GM23338 (cell line): ENCODE data around the gene BICD2. TPM values are rescaled to one million over a fixed set of nuclear protein-coding genes. Genes with fewer than 3 reads are reported as not detected.

Source experiments
- ATAC-seq: fragments of 200-7000 bp; cut with Tn5 transposase; 3 replicates; pipeline ENCODE4 v1.9.1; 2020
- DNase-seq: peaks from one replicate; pipeline ENCODE4 v3.0.0-alpha.2; 2015; ENCODE audit warnings: low spot score
- H2AFZ ChIP-seq: fragments of 200-600 bp; sonication (generic); 2 replicates; pipeline ENCODE4 v1.8.0; 2016; ENCODE audit warnings: antibody characterized with exemption, mild to moderate bottlenecking, moderate library complexity
- H3F3A ChIP-seq: fragments of 200-600 bp; sonication (generic); replicated peaks from 2 replicates; pipeline ENCODE4 v1.8.0; 2017; ENCODE audit warnings: antibody characterized with exemption, mixed run types, low read depth
- H3K27ac ChIP-seq: fragments of 200-600 bp; sonication (generic); 2 replicates; pipeline ENCODE4 v1.6.1; 2016; ENCODE audit warnings: low read depth
- H3K27me3 ChIP-seq: fragments of 200-600 bp; sonication (generic); 2 replicates; pipeline ENCODE4 v1.8.0; 2016; ENCODE audit warnings: mild to moderate bottlenecking, mixed run types, moderate library complexity; ENCODE audit not compliant: insufficient read depth
- H3K36me3 ChIP-seq: fragments of 200-600 bp; sonication (generic); 2 replicates; pipeline ENCODE4 v1.8.0; 2016; ENCODE audit warnings: mild to moderate bottlenecking; ENCODE audit not compliant: insufficient read depth
- H3K4me1 ChIP-seq: fragments of 200-600 bp; sonication (generic); 2 replicates; pipeline ENCODE4 v1.8.0; 2016; ENCODE audit warnings: mild to moderate bottlenecking, moderate library complexity; ENCODE audit not compliant: insufficient read depth
- H3K4me2 ChIP-seq: fragments of 200-600 bp; sonication (generic); 2 replicates; pipeline ENCODE4 v1.7.1; 2017; ENCODE audit warnings: mixed run types
- H3K4me3 ChIP-seq: fragments of 200-600 bp; sonication (generic); 2 replicates; pipeline ENCODE4 v1.6.1; 2016; ENCODE audit warnings: mixed run types
- H3K79me2 ChIP-seq: fragments of 200-600 bp; sonication (generic); replicated peaks from 2 replicates; pipeline ENCODE4 v1.8.0; 2017; ENCODE audit warnings: mild to moderate bottlenecking; ENCODE audit not compliant: insufficient read depth
- H3K9me2 ChIP-seq: fragments of 200-600 bp; sonication (generic); 2 replicates; pipeline ENCODE4 v1.8.0; 2017; ENCODE audit not compliant: insufficient read depth
- H4K20me1 ChIP-seq: fragments of 200-600 bp; sonication (generic); replicated peaks from 2 replicates; pipeline ENCODE4 v1.8.0; 2017; ENCODE audit warnings: mild to moderate bottlenecking; ENCODE audit not compliant: insufficient read depth
- H3K27ac Mint-ChIP-seq: 2 replicates; pipeline ENCODE4 v1.8.0; 2020; ENCODE audit warnings: inconsistent platforms, mild to moderate bottlenecking, moderate library complexity, mixed read lengths
- H3K27me3 Mint-ChIP-seq: 3 replicates; pipeline ENCODE4 v1.8.0; 2022; ENCODE audit warnings: low read depth, mild to moderate bottlenecking, moderate library complexity, mixed read lengths, inconsistent platforms; ENCODE audit not compliant: insufficient read depth, poor library complexity
- H3K36me3 Mint-ChIP-seq: 3 replicates; pipeline ENCODE4 v1.8.0; 2021; ENCODE audit warnings: low read depth, mild to moderate bottlenecking, inconsistent platforms, moderate library complexity, mixed read lengths
- H3K4me1 Mint-ChIP-seq: 3 replicates; pipeline ENCODE4 v1.8.0; 2020; ENCODE audit warnings: mild to moderate bottlenecking, inconsistent platforms, mixed read lengths
- H3K4me3 Mint-ChIP-seq: 3 replicates; pipeline ENCODE4 v1.8.0; 2021; ENCODE audit warnings: moderate library complexity, mild to moderate bottlenecking, inconsistent platforms, mixed read lengths
- H3K9me3 Mint-ChIP-seq: 3 replicates; pipeline ENCODE4 v1.8.0; 2020; ENCODE audit warnings: moderate library complexity, mild to moderate bottlenecking, inconsistent platforms, mixed read lengths
- CREB1 ChIP-seq: fragments of 250-450 bp; sonication (Bioruptor Pico); IDR thresholded peaks from 2 replicates; pipeline ENCODE4 v1.5.0; 2020; ENCODE audit warnings: low read depth, mild to moderate bottlenecking, moderate library complexity
- CTCF ChIP-seq, 2 experiments: fragments of 200-600 bp in 1 of 2; sonication (generic) in 1 of 2; conservative IDR thresholded peaks; 2 replicates each; pipeline versions ENCODE4 v1.5.1 to v1.6.1; 2016 to 2017; ENCODE audit warnings: antibody characterized with exemption in 2 of 2, low read depth in 2 of 2, mild to moderate bottlenecking in 2 of 2, moderate library complexity in 1 of 2
- EZH2 ChIP-seq: fragments of 200-600 bp; sonication (generic); IDR thresholded peaks from one replicate; pipeline ENCODE4 v1.8.0; 2017; ENCODE audit warnings: antibody characterized with exemption, mild to moderate bottlenecking, low read depth; ENCODE audit not compliant: unreplicated experiment
- EZH2phosphoT487 ChIP-seq: fragments of 200-600 bp; sonication (generic); IDR thresholded peaks from one replicate; pipeline ENCODE4 v1.8.1; 2018; ENCODE audit warnings: antibody characterized with exemption; ENCODE audit not compliant: unreplicated experiment
- JUNB ChIP-seq: IDR thresholded peaks from one replicate; pipeline ENCODE4 v1.6.1; 2016; ENCODE audit warnings: antibody characterized with exemption; ENCODE audit not compliant: unreplicated experiment
- NANOG ChIP-seq: IDR thresholded peaks from 2 replicates; pipeline ENCODE4 v1.6.1; 2016; ENCODE audit warnings: antibody characterized with exemption, borderline replicate concordance
- POLR2AphosphoS5 ChIP-seq: IDR thresholded peaks from 2 replicates; pipeline ENCODE4 v1.6.1; 2016; ENCODE audit warnings: antibody characterized with exemption, low read depth
- REST ChIP-seq: IDR thresholded peaks from one replicate; pipeline ENCODE4 v1.6.1; 2018; ENCODE audit warnings: antibody characterized with exemption; ENCODE audit not compliant: unreplicated experiment
- STAT1 ChIP-seq: IDR thresholded peaks from one replicate; pipeline ENCODE4 v1.6.1; 2016; ENCODE audit warnings: antibody characterized with exemption; ENCODE audit not compliant: unreplicated experiment
- ZNF331 ChIP-seq: fragments of 250-450 bp; sonication (Bioruptor Pico); IDR thresholded peaks from 2 replicates; pipeline ENCODE4 v1.5.0; 2020; ENCODE audit warnings: low read depth, mild to moderate bottlenecking, moderate library complexity
- ZNF462 ChIP-seq: fragments of 250-450 bp; sonication (Bioruptor Pico); IDR thresholded peaks from 2 replicates; pipeline ENCODE4 v1.5.0; 2020; ENCODE audit warnings: mild to moderate bottlenecking, moderate library complexity
- polyA plus RNA-seq: library from polyadenylated mRNA; unstranded; fragments of >200 nt; fragmentation: Nextera tagmentation; extraction: Ambion mirVana; gene quantifications from 2 replicates; pipeline ENCODE4 v1.2.1, GENCODE V29; 2016
- total RNA-seq: library from RNA; depleted of rRNA; stranded (reverse); fragments of >200 nt; shearing (Covaris generic); gene quantifications from 2 replicates; pipeline ENCODE4 v1.2.3, GENCODE V29; 2014

Gene BICD2
- total and polyA plus RNA-seq, 2 experiments from 2014 or later = 8.7 to 34.3 TPM

DNA sequence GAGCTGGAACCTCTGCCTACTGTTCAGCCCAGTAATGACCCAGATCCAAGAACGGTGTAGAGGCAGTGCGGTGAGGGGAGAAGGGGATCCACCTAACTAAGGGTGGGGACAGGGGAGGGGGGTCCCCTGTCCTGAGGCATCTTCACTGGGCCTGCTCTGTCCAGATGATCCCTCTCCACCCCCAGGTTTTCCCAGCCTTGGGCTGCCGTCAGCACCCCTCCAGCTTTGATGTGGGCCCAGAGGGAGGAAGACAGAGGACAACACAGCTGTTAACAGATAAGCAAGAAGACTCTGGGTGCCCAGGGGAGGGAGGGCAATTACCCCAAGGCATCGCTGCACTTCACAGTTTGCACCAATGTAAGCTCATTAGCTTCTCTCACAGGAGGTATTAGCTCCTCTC is 19.3 kb downstream of the BICD2 start (continued):
- no peak for TF ChIP-seq ZNF462

DNA sequence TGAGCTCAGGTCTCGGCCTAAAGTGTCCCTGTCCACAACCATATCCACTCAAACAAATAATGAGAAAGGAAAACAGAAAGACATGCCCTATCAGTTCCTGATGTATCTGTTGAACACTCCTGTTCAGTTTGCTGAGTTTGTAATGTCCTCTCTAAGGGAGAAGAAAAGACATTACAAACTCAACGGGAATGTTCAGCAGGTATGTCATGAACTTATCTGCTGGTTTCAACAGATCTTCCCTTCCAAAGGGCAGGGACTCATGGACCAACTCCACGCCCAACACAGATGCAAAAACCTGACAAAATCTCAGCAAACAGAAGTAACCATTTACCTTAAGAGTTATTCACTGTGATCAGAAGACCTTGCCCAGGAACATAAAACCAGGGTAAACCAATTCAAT is 23.7 kb downstream of the BICD2 start:
- no peaks in the 10 kb centered on the region for H3K9me3 Mint-ChIP-seq
- peaks cover 98% of the 10 kb centered on the region for H3K79me2 ChIP-seq
- no peak overlapping the region for H2AFZ ChIP-seq
- H4K20me1 ChIP-seq = peaks cover 42% of the 10 kb centered on the region
- H3K36me3 ChIP-seq = no peaks in the 10 kb centered on the region
- H3K27ac Mint-ChIP-seq = no peak overlapping the region
- H3K4me3 ChIP-seq = no peak overlapping the region
- no peaks in the 10 kb centered on the region for H3K9me2 ChIP-seq
- H3K4me1 ChIP-seq = peaks cover 6% of the 10 kb centered on the region; the same call in 1 of the 2 replicates
- H3K4me1 Mint-ChIP-seq = peaks cover 51% of the 10 kb centered on the region
- H3K36me3 Mint-ChIP-seq = no peaks in the 10 kb centered on the region
- no peaks in the 10 kb centered on the region for H3K27me3 ChIP-seq
- peaks cover 3% of the 10 kb centered on the region for H3K27me3 Mint-ChIP-seq
- no peaks in the 10 kb centered on the region for H3F3A ChIP-seq
- H3K27ac ChIP-seq = no peak overlapping the region
- no peak overlapping the region for H3K4me3 Mint-ChIP-seq
- DNase-seq (no peak), ATAC-seq (no peak)
- H3K4me2 ChIP-seq = no peak overlapping the region
- TF ChIP-seq EZH2 = no peak
- TF ChIP-seq POLR2AphosphoS5 = no peak
- no peak for TF ChIP-seq REST
- TF ChIP-seq CREB1 = no peak
- TF ChIP-seq EZH2phosphoT487 = no peak
- no peak for TF ChIP-seq CTCF (conservative IDR thresholded peaks at IDR 0.05; ENCODE audit: low read depth in 2 of 2)
- TF ChIP-seq NANOG = no peak
- no peak for TF ChIP-seq STAT1
- TF ChIP-seq ZNF331 (CRISPR knock-in tag) = no peak
- no peak for TF ChIP-seq JUNB
